NCI-H345 (cell line): ENCODE results near the gene TMEM132C.

ENCODE experiments used
- DNase-seq: peaks from one replicate; lab custom pipeline; 2025; lab: John Stamatoyannopoulos, UW

TMEM132C gene

GRCh38 chr12:128712622-128713021, 445.7 kb downstream of the TMEM132C start:
- DNase-seq, result no peak

- DNase-seq, result peak; percentile 23
Observed at GRCh38 chr12:128715485-128715884, 448.5 kb downstream of the TMEM132C start.

- DNase-seq, result no peak
Observed at GRCh38 chr12:128724468-128725046, 457.6 kb downstream of the TMEM132C start.

- DNase-seq, result no peak
Observed at GRCh38 chr12:128726886-128727285, 459.9 kb downstream of the TMEM132C start.

GRCh38 chr12:128727461-128727860, 460.5 kb downstream of the TMEM132C start:
- DNase-seq, result no peak

- no peak for DNase-seq
Observed at GRCh38 chr12:128727999-128728398, 461.0 kb downstream of the TMEM132C start.

- DNase-seq, result no peak
Observed at GRCh38 chr12:128729628-128730121, 462.7 kb downstream of the TMEM132C start.

- DNase-seq, result no peak
Observed at GRCh38 chr12:128734371-128734770, 467.4 kb downstream of the TMEM132C start.

GRCh38 chr12:128737292-128737966, 470.5 kb downstream of the TMEM132C start:
- no peak for DNase-seq

GRCh38 chr12:128743916-128744315, 476.9 kb downstream of the TMEM132C start:
- DNase-seq, result no peak

- DNase-seq, result no peak
Observed at GRCh38 chr12:128745772-128746689, 479.1 kb downstream of the TMEM132C start.

- DNase-seq, result no peak
Observed at GRCh38 chr12:128747441-128747840, 480.5 kb downstream of the TMEM132C start.

GRCh38 chr12:128752386-128752785, 485.4 kb downstream of the TMEM132C start:
- no peak for DNase-seq

- no peak for DNase-seq
Observed at GRCh38 chr12:128753438-128753837, 486.5 kb downstream of the TMEM132C start.

- no peak for DNase-seq
Observed at GRCh38 chr12:128754275-128754674, 487.3 kb downstream of the TMEM132C start.

- no peak for DNase-seq
Observed at GRCh38 chr12:128755566-128755965, 488.6 kb downstream of the TMEM132C start.
